KOPT-K1 (cell line): Measurements from ENCODE around the gene CCDC88B.

Experiments
- H3K27ac ChIP-seq: fragments of 200-600 bp; sonication (generic); 2 replicates; pipeline ENCODE4 v1.5.1; 2016; ENCODE audit warnings: antibody characterized with exemption, mild to moderate bottlenecking, low read depth, low read length; ENCODE audit not compliant: poor library complexity, severe bottlenecking
- H3K36me3 ChIP-seq: fragments of 200-600 bp; sonication (generic); 2 replicates; pipeline ENCODE4 v1.5.1; 2017; ENCODE audit warnings: antibody characterized with exemption, mild to moderate bottlenecking, low read length, moderate library complexity; ENCODE audit not compliant: insufficient read depth
- H3K9me3 ChIP-seq: fragments of 200-600 bp; sonication (generic); 2 replicates; pipeline ENCODE4 v1.5.1; 2017; ENCODE audit warnings: antibody characterized with exemption, low read length, mild to moderate bottlenecking; ENCODE audit not compliant: insufficient read depth, poor library complexity, severe bottlenecking

Gene CCDC88B

GRCh38 chr11:64339754-64340408 is at the start of gene CCDC88B:
CCDC88B (plus strand) TSS chr11:64340204; CDS start chr11:64340267, 63 bp downstream.
- Histone ChIP-seq H3K9me3 (no peaks in the 10 kb centered on the region), H3K36me3 (peaks cover 18% of the 10 kb centered on the region), H3K27ac (peak within 1 kb of the TSS; percentile 81)

GRCh38 chr11:64290352-64291261 is 49.4 kb upstream of the CCDC88B start:
- H3K27ac ChIP-seq, result no peak overlapping the region
- H3K9me3 ChIP-seq, result no peaks in the 10 kb centered on the region
- no peaks in the 10 kb centered on the region for H3K36me3 ChIP-seq

GRCh38 chr11:64291262-64291751 is 48.7 kb upstream of the CCDC88B start, which contains the start of gene KCNK4:
KCNK4 (plus strand) TSS chr11:64291302; CDS start chr11:64293019, 1,717 bp downstream.
- Histone ChIP-seq H3K27ac (no peak within 1 kb of the TSS), H3K9me3 (no peaks in the 10 kb centered on the region), H3K36me3 (no peaks in the 10 kb centered on the region)

GRCh38 chr11:64291752-64292459 is 48.1 kb upstream of the CCDC88B start:
- H3K9me3 ChIP-seq, result no peaks in the 10 kb centered on the region
- H3K36me3 ChIP-seq, result no peaks in the 10 kb centered on the region
- H3K27ac ChIP-seq, result no peak overlapping the region

- Histone ChIP-seq H3K27ac (no peak overlapping the region), H3K9me3 (no peaks in the 10 kb centered on the region), H3K36me3 (no peaks in the 10 kb centered on the region)
These were observed 47.3 kb upstream of the CCDC88B start for GRCh38 chr11:64292460-64293254.

- no peaks in the 10 kb centered on the region for H3K9me3 ChIP-seq
- H3K36me3 ChIP-seq, result no peaks in the 10 kb centered on the region
These were observed 45.2 kb upstream of the CCDC88B start for GRCh38 chr11:64294774-64295173.

GRCh38 chr11:64295760-64296159 is 44.2 kb upstream of the CCDC88B start:
- Histone ChIP-seq H3K9me3 (no peaks in the 10 kb centered on the region), H3K27ac (no peak overlapping the region), H3K36me3 (no peaks in the 10 kb centered on the region)

More at GRCh38 chr11:64294774-64295173, 45.2 kb upstream of the CCDC88B start:
- H3K27ac ChIP-seq, result no peak overlapping the region

GRCh38 chr11:64296236-64296635 is 43.8 kb upstream of the CCDC88B start:
- Histone ChIP-seq H3K9me3 (no peaks in the 10 kb centered on the region), H3K36me3 (no peaks in the 10 kb centered on the region), H3K27ac (no peak overlapping the region)

GRCh38 chr11:64296830-64297698 is 42.9 kb upstream of the CCDC88B start:
- no peaks in the 10 kb centered on the region for H3K36me3 ChIP-seq
- no peaks in the 10 kb centered on the region for H3K9me3 ChIP-seq
- H3K27ac ChIP-seq, result no peak overlapping the region

GRCh38 chr11:64297699-64298358 is 42.2 kb upstream of the CCDC88B start:
- Histone ChIP-seq H3K36me3 (no peaks in the 10 kb centered on the region), H3K27ac (no peak overlapping the region), H3K9me3 (no peaks in the 10 kb centered on the region)

GRCh38 chr11:64298966-64299846 is 40.8 kb upstream of the CCDC88B start:
- Histone ChIP-seq H3K9me3 (no peaks in the 10 kb centered on the region), H3K27ac (no peak overlapping the region), H3K36me3 (no peaks in the 10 kb centered on the region)

GRCh38 chr11:64299847-64300648 is 40.0 kb upstream of the CCDC88B start, which contains the start of gene CATSPERZ:
CATSPERZ (plus strand) TSS chr11:64300358; CDS start chr11:64300411, 53 bp downstream.
- Histone ChIP-seq H3K36me3 (no peaks in the 10 kb centered on the region), H3K27ac (no peak within 1 kb of the TSS), H3K9me3 (no peaks in the 10 kb centered on the region)
